C4-2B (cell line): ENCODE measurements around the gene ZFAND2B.

Experiments used
- H3K27ac ChIP-seq: fragments of 450-650 bp; 2 replicates; pipeline ENCODE4 v1.5.1; 2017
- CTCF ChIP-seq: fragments of 450-650 bp; conservative IDR thresholded peaks from 2 replicates; pipeline ENCODE4 v1.5.1; 2017; ENCODE audit warnings: mild to moderate bottlenecking
- ZFX ChIP-seq: fragments of 450-650 bp; IDR thresholded peaks from 2 replicates; pipeline ENCODE4 v1.6.1; 2017

Gene ZFAND2B

GRCh38 chr2:219207884-219208740, 1.5 kb downstream of the ZFAND2B start:
- no peak for TF ChIP-seq ZFX
- no peak for TF ChIP-seq CTCF
- peak overlapping the region; percentile 77 for H3K27ac ChIP-seq

- TF ChIP-seq CTCF: no peak
- no peak for TF ChIP-seq ZFX
- no peak overlapping the region for H3K27ac ChIP-seq
These were observed 2.9 kb downstream of the ZFAND2B start for GRCh38 chr2:219209236-219210195.

GRCh38 chr2:219210196-219210885, 3.8 kb downstream of the ZFAND2B start:
- no peak overlapping the region for H3K27ac ChIP-seq
- TF ChIP-seq ZFX (no peak), CTCF (no peak)

- no peak overlapping the region for H3K27ac ChIP-seq
- TF ChIP-seq ZFX (no peak), CTCF (no peak)
These were observed 4.3 kb downstream of the ZFAND2B start for GRCh38 chr2:219210886-219211362.

GRCh38 chr2:219213026-219213415, 6.4 kb downstream of the ZFAND2B start:
- no peak overlapping the region for H3K27ac ChIP-seq
- no peak for TF ChIP-seq ZFX
- TF ChIP-seq CTCF: no peak

- H3K27ac ChIP-seq: no peak overlapping the region
- TF ChIP-seq CTCF (no peak), ZFX (no peak)
These were observed 7.0 kb downstream of the ZFAND2B start for GRCh38 chr2:219213486-219214071.
